GM13977 (cell line): ENCODE data around the gene LYRM4.

Experiments used
- DNase-seq: peaks from one replicate; pipeline ENCODE4 v3.0.0; 2012; ENCODE audit warnings: low spot score
- CTCF ChIP-seq: IDR thresholded peaks from 2 replicates; pipeline ENCODE4 v1.5.1; 2012; ENCODE audit warnings: mild to moderate bottlenecking, control low read depth; ENCODE audit not compliant: insufficient read depth; ENCODE audit errors: extremely low read depth, missing control alignments
- in situ Hi-C: fragments of 300-500 bp; cut with MboI; formaldehyde crosslinking; loops from one replicate; pipeline ENCODE4 v1.12.0; 2022; ENCODE audit warnings: low sequenced_read_pairs, low pct_unique_long_range_greater_than_20kb, mixed read lengths, inconsistent platforms; ENCODE audit not compliant: unreplicated experiment

Gene LYRM4

DNA sequence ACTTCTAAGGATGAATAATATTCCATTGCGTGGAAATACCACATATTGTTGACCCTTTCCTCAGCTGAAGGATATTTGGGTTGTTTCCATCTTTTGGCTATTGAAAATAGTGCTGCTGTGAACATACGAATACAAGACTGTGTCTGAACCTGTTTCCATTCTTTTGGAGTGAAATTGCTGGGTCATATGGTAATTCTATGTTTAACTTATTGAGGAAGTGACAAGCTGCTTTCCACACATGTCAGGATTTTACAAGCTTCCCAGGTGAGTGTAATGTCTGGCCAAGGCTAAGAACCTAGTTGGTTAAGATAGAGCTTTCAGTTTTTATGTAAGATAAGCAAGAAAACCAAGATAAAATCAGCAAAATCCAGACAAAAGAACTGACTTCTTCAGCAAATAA is 126.8 kb downstream of the LYRM4 start:
- in situ Hi-C loops: no loop called here
- DNase-seq: no peak
- no peak for TF ChIP-seq CTCF

- in situ Hi-C loops: no loop called here
- TF ChIP-seq CTCF: no peak
- DNase-seq: peak; percentile 30
These were observed 128.0 kb downstream of the LYRM4 start for GRCh38 chr6:5132731-5133130.

DNA sequence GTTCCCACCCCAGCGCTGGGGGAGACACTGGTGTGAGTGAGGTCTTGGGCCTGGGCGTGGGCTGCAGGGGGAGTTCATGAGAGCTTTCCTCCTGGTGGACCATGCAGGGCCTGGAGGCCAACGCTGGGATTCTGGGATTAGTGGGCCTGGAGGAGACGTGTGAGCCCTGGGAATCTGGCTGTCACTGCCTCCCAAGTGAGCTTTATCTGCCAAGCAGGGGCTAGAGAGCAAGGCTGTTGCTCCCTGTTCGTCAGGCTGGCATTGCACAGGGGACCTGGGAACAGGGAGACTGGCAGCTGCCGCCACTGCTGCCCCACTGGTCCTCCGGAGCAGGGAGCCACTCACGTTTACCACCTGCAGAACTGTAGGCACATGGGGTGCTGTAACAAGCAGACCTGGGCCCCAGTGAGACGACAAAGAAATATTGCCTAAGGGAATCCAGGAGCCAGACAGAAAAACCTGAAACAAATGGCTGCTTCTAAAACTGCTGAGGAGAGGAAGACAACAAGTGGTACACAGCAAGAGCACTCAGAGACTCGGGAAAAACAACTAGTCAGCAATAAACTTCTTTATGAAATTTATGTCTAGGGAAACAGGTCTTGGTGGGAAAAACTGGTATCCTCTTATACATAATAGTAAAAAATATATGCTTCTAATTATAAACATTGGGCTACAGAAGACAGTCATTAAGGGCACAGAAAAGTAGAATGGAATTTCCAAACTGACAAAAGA is 130.4 kb downstream of the LYRM4 start:
- no peak for DNase-seq
- in situ Hi-C loops: no loop called here
- TF ChIP-seq CTCF: no peak

- no peak for TF ChIP-seq CTCF
- DNase-seq: no peak
- in situ Hi-C loops: no loop called here
These were observed 132.4 kb downstream of the LYRM4 start for GRCh38 chr6:5128351-5128750.

- TF ChIP-seq CTCF: no peak
- in situ Hi-C loops: no loop called here
- DNase-seq: no peak
These were observed 133.6 kb downstream of the LYRM4 start for GRCh38 chr6:5127106-5127687.

- in situ Hi-C loops: no loop called here
- DNase-seq: no peak
- no peak for TF ChIP-seq CTCF
These were observed 134.5 kb downstream of the LYRM4 start for GRCh38 chr6:5126214-5126613.
